ENCODE data around the gene AJUBA.

AJUBA gene

DNA sequence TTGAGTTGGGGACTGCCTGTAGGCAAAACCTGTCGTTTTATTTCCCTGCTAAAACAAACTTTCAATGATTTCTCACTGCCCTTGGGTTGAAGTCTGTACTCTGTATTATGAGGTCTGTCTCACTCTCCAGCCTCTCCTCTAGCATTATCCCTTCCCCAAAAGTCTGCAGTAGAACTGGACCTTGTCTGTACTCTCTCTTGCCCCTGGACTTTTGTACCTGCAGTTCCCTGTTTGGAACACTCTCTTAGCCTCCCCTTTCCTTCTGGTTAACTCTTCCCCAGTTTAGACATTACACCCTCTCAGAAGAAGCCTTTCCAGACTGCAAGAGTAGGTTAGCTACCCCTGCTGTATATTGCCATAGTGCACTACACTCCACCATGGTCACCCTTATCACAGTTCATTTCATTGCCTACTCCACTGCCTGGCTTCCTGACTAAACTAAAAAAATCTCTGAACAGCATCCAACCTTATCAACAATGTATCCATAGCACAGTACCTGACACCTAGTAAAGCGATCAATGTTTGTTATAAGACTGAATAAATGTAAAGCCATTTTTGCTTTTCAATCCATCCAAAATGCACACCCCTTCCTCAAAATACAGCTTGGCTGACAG, 3.6 kb upstream of the AJUBA start:
- Histone ChIP-seq H3K9me3 (ENCODE audit: control insufficient read depth, low read length) (no peaks in the 10 kb centered on the region), H3K4me1 (ENCODE audit: control insufficient read depth, insufficient read depth, low read length) (peaks cover 4% of the 10 kb centered on the region), H3K9ac (ENCODE audit: low read length) (no peak overlapping the region), H3K4me3 (ENCODE audit: low read length) (no peak overlapping the region), H3K27me3 (ENCODE audit: control insufficient read depth, insufficient read depth, low read length) (peaks cover 13% of the 10 kb centered on the region), H3K36me3 (ENCODE audit: control insufficient read depth, insufficient read depth, low read length) (no peaks in the 10 kb centered on the region)

DNA sequence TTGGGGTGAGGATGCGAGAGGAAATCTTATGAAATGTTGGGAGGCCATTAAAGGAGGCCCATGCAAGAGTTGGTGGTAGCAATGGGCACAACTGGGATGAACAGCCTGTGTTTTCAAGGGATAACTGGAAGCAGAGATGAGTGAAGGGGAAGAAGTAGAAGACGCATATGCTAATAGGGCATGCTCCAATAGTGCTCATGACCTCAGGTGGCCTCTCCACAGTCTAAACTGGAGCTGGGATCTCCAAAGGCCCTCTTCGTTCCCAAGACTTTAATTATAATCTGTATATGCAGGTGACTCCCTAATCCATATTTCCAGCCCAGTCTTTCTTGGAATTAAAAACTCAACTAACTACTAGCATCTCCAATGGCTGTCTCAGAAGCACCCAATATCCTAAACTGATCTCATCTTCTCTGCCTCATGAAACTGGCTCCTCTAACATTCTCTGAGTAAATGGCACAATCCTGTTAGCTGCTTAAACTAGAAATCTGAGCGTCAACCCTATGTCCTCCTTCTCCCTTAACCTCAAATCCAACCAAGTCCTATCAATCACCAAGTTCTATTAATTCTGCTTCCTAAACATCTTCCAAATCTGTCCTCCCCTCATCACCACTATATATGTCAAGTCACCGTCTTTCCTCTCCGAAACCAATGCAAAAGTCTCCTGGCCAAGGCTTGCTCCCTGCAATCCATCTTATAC, 2.8 kb upstream of the AJUBA start:
- Histone ChIP-seq H3K27me3 (ENCODE audit: control insufficient read depth, insufficient read depth, low read length) (peaks cover 16% of the 10 kb centered on the region), H3K9ac (ENCODE audit: low read length) (no peak overlapping the region), H3K9me3 (ENCODE audit: control insufficient read depth, low read length) (no peaks in the 10 kb centered on the region), H3K4me3 (ENCODE audit: low read length) (no peak overlapping the region), H3K4me1 (ENCODE audit: control insufficient read depth, insufficient read depth, low read length) (peaks cover 10% of the 10 kb centered on the region), H3K36me3 (ENCODE audit: control insufficient read depth, insufficient read depth, low read length) (no peaks in the 10 kb centered on the region)

DNA sequence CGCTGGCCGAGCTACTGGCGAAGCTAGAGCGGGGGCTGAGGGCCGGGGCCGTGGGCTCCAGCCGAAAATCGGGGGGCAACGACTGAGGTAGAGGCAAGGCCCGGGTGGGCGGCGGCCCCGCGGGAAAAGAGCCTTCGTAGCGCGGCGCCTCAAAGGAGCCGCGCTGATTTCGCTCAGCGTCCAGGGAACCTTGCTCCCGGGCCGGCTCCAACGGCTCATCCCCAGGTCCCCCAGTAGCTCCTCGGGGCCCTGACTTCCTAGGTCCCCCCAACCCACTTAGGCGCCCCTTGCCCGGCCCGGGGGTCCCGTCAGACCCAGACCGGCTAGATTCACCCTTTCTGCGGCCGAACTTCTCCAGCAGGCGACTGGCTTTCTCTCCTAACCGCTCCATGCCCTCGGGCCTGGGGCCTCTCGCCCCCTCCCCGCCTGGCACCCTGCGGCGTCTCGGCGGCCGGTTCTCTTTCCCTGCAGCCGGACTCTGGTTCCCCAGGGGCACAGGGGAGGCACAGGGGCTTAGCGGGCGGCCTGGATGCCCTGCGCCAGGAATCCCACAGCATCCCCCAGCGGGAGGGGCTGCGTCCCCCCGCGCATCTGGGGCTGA, 375 bp downstream of the AJUBA start:
- Histone ChIP-seq H3K4me1 (ENCODE audit: control insufficient read depth, insufficient read depth, low read length) (peaks cover 41% of the 10 kb centered on the region), H3K36me3 (ENCODE audit: control insufficient read depth, insufficient read depth, low read length) (no peaks in the 10 kb centered on the region), H3K27me3 (ENCODE audit: control insufficient read depth, insufficient read depth, low read length) (peaks cover 16% of the 10 kb centered on the region), H3K4me3 (ENCODE audit: low read length) (peak overlapping the region; percentile 29), H3K9me3 (ENCODE audit: control insufficient read depth, low read length) (no peaks in the 10 kb centered on the region), H3K9ac (ENCODE audit: low read length) (peak overlapping the region; percentile 49)

DNA sequence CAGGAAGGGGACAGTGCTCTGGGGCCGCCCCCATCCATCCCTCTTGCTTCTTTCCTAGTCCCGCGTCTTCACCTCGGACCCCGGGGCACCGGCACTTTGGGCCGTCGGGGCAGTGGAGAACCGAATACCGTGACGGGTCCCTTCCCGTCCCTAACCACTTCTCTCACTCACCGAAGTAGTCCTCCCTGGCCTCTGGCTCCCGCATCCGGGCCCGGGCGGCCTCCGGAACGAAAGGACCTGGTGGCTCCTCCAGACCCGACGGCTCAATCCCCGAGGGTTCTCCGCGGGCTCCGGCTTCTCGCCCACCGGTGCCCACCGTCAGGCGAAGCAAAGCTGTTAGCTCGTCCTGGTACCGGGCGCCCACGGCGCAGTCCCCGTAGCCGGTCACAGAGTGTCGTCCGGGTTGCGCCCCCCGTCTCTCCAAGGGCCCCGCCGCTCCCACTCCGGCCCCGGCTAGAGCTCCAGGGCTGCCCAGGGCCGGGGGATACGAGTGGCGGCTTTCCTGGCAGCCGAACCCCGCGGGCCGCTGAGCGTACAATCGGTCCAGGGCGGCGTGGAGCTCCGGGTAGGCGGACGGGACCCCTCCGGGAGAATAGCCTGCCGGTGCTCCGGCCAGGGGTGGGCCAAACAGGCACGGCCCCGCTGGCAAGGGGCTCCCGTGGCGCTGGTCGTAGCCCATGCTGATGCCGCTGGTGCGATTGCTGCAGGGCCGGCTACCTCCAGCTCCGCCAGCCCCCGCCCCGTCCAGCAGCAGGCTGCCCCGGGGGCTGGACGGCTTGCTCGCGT, 1.1 kb downstream of the AJUBA start:
- no peaks in the 10 kb centered on the region for H3K9me3 ChIP-seq (ENCODE audit: control insufficient read depth, low read length)
- peaks cover 48% of the 10 kb centered on the region for H3K4me1 ChIP-seq (ENCODE audit: control insufficient read depth, insufficient read depth, low read length)
- H3K9ac ChIP-seq (ENCODE audit: low read length) = peak overlapping the region; percentile 49
- H3K27me3 ChIP-seq (ENCODE audit: control insufficient read depth, insufficient read depth, low read length) = peaks cover 16% of the 10 kb centered on the region
- H3K36me3 ChIP-seq (ENCODE audit: control insufficient read depth, insufficient read depth, low read length) = no peaks in the 10 kb centered on the region
- H3K4me3 ChIP-seq (ENCODE audit: low read length) = peak overlapping the region; percentile 29

DNA sequence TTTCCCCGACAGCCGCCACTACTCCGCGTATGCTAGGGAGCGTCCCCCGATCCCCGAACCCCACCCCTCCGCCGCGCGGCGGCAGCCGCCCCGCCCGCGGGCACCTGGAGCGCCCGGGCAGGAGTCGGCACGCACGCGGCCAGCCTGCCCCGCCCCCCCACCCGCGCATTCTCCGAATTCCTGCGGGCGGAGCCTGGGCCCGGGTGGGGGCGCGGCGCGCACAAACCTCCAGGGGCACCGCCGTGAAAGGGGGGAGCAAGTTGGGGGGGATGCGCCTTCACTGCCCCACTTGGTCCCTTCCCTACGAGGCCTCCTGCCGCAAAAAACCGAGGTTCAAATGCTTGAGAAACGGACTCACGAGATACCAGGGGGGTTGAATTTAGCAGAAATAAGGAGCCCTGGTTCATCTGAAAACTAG, 1.7 kb downstream of the AJUBA start:
- Histone ChIP-seq H3K4me1 (ENCODE audit: control insufficient read depth, insufficient read depth, low read length) (peaks cover 49% of the 10 kb centered on the region), H3K9ac (ENCODE audit: low read length) (peak overlapping the region; percentile 28)

DNA sequence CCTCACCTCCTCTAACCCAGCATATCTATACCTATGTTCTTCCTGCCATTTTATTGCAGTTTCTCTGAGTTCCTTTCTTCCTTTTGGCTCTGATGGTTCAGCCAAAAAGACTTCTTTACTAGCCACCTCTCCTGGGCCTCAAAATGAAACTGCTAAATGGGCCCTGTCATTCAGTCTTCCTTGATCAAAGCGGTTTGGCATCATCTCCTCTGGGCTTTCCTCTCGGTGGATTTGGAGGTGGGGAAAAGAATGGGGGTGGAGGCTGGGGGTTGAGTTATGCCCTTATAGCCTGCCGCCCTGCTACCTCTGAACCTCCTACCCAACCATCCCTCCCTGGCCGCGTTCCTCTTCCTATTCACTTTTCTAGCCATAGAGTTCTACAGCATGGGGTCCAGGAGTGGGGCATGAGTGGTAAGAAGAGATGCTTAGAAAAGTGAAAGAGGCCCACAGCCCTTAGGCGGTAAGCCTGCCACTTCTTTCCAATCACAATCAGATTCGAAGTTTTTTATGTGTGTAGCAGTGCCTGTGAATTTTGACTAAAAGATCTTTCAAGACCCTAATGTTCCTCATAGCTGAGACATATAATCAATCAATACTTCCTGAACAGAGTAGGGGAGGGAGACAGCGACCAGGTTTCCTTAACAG, 2.5 kb downstream of the AJUBA start:
- H3K4me1 ChIP-seq (ENCODE audit: control insufficient read depth, insufficient read depth, low read length) = peaks cover 49% of the 10 kb centered on the region

More for the DNA sequence above, 1.7 kb downstream of the AJUBA start:
- Histone ChIP-seq H3K9me3 (ENCODE audit: control insufficient read depth, low read length) (no peaks in the 10 kb centered on the region), H3K27me3 (ENCODE audit: control insufficient read depth, insufficient read depth, low read length) (peaks cover 16% of the 10 kb centered on the region), H3K36me3 (ENCODE audit: control insufficient read depth, insufficient read depth, low read length) (no peaks in the 10 kb centered on the region), H3K4me3 (ENCODE audit: low read length) (no peak overlapping the region)

DNA sequence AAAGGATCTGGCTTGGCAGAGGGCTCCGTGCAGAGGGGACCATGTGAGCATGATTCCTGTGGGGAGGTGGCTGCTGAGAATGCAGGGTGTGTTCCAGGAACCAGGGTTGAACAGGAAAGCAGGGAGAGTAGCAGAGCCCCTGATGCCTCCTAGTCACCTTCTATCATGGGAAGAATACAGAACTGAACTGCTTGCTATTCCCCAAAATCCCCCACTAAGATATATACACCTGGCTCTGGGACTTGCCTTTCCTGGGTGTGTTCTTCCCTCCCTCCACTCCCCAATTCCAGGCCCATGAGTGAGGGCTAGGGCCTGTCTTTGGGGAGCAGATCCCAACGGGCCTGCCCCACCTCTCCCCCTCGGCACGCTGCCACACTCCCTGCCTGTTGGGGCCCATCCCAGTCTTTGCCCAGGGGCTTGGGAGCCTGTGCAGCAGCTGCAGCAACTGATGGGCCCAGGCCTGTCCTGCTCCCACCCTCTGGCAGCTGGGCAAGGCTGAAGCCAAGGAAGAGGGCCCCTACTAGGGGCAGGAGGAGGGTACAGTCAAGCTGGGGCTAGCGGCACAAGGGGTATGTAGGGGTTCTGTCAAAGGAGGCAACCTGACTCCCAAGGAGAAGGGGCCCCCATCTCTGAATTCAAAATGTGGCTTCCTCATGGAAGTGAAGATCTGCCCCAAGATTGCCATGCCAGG, 3.2 kb downstream of the AJUBA start:
- Histone ChIP-seq H3K4me1 (ENCODE audit: control insufficient read depth, insufficient read depth, low read length) (peaks cover 49% of the 10 kb centered on the region), H3K9me3 (ENCODE audit: control insufficient read depth, low read length) (no peaks in the 10 kb centered on the region)

More for the DNA sequence above, 2.5 kb downstream of the AJUBA start:
- Histone ChIP-seq H3K4me3 (ENCODE audit: low read length) (no peak overlapping the region), H3K36me3 (ENCODE audit: control insufficient read depth, insufficient read depth, low read length) (no peaks in the 10 kb centered on the region), H3K9me3 (ENCODE audit: control insufficient read depth, low read length) (no peaks in the 10 kb centered on the region), H3K9ac (ENCODE audit: low read length) (no peak overlapping the region), H3K27me3 (ENCODE audit: control insufficient read depth, insufficient read depth, low read length) (peaks cover 16% of the 10 kb centered on the region)

DNA sequence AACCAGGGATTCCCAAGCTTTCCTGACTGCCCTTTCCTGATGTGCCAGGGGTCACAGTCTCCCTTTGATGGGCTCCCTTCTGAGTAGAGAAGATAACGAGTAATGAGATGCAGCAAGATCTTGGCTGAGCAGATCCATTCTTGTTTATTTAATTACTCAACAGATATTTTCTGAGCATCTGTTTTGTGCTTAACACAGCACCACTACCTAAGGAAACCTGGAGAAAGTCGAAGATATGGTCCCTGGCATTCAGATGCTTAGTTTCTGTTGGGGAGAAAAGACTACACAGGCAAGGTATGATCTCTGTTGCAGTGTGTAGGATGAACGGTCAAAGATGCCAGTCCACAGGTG, 3.9 kb downstream of the AJUBA start:
- Histone ChIP-seq H3K9ac (ENCODE audit: low read length) (no peak overlapping the region), H3K9me3 (ENCODE audit: control insufficient read depth, low read length) (no peaks in the 10 kb centered on the region), H3K36me3 (ENCODE audit: control insufficient read depth, insufficient read depth, low read length) (no peaks in the 10 kb centered on the region), H3K4me3 (ENCODE audit: low read length) (no peak overlapping the region), H3K27me3 (ENCODE audit: control insufficient read depth, insufficient read depth, low read length) (peaks cover 16% of the 10 kb centered on the region), H3K4me1 (ENCODE audit: control insufficient read depth, insufficient read depth, low read length) (peaks cover 49% of the 10 kb centered on the region)

More for the DNA sequence above, 3.2 kb downstream of the AJUBA start:
- Histone ChIP-seq H3K27me3 (ENCODE audit: control insufficient read depth, insufficient read depth, low read length) (peaks cover 16% of the 10 kb centered on the region), H3K4me3 (ENCODE audit: low read length) (no peak overlapping the region), H3K9ac (ENCODE audit: low read length) (no peak overlapping the region), H3K36me3 (ENCODE audit: control insufficient read depth, insufficient read depth, low read length) (no peaks in the 10 kb centered on the region)

DNA sequence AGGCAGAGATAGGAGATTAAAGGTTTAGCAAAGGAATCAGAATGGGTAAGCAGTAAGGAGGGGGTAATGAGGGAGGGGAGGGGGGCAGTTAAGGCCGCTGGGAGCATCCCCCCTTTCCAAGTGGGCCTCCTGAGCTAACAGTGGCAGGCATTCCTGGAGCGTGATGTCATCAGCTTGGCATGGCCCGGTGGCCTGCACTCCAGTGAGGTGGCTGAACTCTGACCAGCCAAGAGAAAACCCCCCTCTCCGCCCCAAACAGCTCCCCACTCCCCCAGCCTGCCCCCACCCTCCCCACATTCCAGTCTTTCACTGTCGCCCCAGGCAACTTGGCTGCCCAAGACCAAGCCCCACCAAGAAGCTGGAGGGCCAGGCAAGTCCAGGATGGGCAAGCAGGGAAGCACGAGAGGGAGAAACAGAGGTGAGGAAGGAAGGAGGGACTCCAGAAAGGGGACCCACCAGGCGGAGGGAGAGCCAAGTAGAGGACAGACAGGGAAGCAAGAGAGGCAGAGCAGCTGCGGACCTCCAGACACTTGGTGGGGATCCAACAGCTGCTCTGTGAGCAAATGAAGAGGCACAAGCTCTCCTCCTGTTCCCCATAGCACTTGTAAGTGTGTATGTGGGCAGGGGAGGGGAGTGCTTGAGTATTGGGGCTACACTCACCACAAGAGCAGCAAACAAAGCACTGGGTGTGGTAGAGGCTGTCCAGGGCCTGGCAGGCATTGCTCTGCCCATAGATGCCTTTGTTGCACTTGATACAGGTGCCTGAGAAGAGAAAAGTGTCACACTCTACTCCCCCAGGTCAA, 4.5 kb downstream of the AJUBA start:
- H3K4me3 ChIP-seq (ENCODE audit: low read length) = no peak overlapping the region
- peak overlapping the region; percentile 17 for H3K9ac ChIP-seq (ENCODE audit: low read length)
- H3K9me3 ChIP-seq (ENCODE audit: control insufficient read depth, low read length) = no peaks in the 10 kb centered on the region
- no peaks in the 10 kb centered on the region for H3K36me3 ChIP-seq (ENCODE audit: control insufficient read depth, insufficient read depth, low read length)
- H3K4me1 ChIP-seq (ENCODE audit: control insufficient read depth, insufficient read depth, low read length) = peaks cover 49% of the 10 kb centered on the region
- H3K27me3 ChIP-seq (ENCODE audit: control insufficient read depth, insufficient read depth, low read length) = peaks cover 16% of the 10 kb centered on the region

DNA sequence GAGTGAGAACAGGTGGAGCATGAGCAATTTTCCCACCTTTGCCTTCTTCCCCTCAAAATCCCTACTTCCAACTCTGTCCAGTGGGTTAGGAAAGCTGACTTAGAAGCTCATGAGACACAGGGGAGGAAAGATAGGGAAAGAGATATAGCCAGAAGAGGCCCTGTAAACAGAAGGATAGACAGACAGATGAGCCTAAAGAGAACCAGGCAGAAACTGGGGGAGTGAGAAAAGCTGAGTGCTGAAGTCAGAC, 5.0 kb downstream of the AJUBA start:
- no peaks in the 10 kb centered on the region for H3K36me3 ChIP-seq (ENCODE audit: control insufficient read depth, insufficient read depth, low read length)
- H3K4me1 ChIP-seq (ENCODE audit: control insufficient read depth, insufficient read depth, low read length) = peaks cover 49% of the 10 kb centered on the region
- H3K9ac ChIP-seq (ENCODE audit: low read length) = peak overlapping the region; percentile 17
- H3K9me3 ChIP-seq (ENCODE audit: control insufficient read depth, low read length) = no peaks in the 10 kb centered on the region
- H3K4me3 ChIP-seq (ENCODE audit: low read length) = no peak overlapping the region
- peaks cover 16% of the 10 kb centered on the region for H3K27me3 ChIP-seq (ENCODE audit: control insufficient read depth, insufficient read depth, low read length)

All from mucosa of stomach (tissue), 1 donor.